T-helper 2 cell (primary cell): ENCODE measurements around the gene DENND1A.
"Not testable (repeated sequence)": the region's sequence is repeated elsewhere in the genome, so short reads cannot be mapped to it uniquely, and the experiment has no call there.

ENCODE experiments used
- DNase-seq, 5 experiments: peaks; one replicate each; pipeline versions ENCODE4 v3.0.0 to v3.0.0-alpha.2; 2012 to 2022

DENND1A gene

DNA sequence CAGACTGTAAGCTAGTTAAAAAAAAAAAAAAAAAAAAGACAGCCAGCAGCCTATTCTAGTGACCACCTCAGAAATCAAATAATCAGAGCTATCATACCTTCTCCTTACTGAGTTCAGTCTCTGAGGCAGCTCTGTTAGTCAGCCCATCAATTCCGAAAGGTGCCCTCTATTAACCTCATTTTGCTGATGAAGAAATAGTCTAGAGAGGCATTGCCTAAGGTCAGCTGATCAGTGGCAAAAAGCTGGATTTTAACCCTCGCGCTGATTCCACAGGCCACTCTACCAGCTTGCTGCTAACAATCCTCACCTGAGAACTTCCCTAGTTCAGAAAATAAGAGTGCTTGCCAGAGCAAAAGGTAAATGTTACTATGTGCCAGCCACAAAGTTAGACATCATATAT, 172.0 kb downstream of the DENND1A start:
- no peak for DNase-seq

DNA sequence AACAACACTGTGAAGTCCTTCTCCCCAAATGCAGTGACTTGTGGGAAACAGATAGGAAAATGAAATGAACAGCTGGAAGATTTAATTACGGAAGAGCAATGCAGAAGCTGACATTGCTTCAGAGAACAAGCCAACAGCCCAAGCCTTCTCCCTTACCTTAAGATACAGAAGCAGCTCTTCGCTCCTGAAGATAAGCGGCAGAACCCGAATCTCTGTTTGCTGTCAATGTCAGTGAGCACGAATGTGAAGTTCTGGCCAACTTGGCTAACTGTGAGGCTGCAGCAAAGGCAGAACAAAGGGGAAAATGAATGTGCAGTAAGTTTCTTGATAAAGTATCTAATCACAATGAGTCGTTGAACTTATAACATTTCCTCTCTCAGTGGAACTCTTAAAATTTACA, 172.4 kb downstream of the DENND1A start:
- no peak for DNase-seq

DNA sequence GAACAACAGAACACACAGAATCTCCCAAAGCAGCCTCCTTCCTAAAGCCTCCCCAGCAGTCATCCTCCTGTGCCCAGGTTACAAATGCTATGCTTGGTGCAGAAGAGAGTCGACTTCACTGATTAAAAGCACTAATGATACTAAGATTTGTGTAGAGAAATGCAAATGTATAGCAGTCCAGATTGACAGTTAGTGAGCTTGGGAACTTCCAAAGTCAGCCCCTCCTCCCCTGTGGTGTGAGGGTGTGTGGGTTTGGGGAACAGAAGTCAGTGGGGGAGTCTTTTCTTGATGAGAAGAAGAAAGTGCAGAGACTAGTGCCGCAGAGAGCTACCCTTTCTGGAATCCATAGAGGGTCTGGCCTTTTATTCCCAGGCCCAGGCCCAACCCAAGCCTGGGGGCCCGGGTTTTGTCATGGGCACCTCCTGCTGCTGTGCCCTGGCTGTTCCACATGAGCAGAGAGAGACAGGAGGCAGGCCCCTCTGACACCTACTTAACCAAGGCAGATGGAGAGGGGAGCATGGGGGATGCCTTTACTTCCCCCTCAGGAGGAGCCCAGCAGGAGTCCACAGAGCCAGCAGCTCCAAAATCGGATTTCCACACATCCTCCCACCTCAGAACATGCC, 173.3 kb downstream of the DENND1A start:
- DNase-seq = no peak

DNA sequence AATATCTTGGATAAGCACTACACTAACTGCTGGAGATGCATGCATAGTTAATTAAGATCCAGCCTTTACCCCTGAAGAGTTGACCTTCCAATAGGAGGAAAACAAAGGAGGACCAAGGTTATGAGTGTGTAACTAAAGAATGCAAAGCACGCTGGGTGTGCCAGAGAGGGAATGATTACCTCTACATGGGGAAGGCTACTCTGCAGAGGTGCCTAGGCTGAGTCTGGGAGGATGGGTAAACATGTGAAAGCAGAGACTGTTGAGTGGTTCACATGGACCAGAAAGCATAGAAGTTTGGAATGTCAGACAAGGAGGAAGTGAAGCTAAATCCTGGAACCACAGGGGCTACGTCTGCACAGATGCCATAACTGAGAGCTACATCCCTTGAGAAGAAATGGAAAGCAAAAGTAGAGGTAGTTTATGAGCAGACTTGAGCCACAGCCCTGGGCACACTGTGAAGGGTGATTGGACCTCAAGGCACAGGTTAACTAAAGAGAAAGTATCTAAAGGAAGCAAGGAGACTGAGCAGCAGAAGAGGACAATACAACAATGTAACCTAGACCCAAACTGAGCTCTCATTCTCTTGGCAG, 176.2 kb downstream of the DENND1A start:
- DNase-seq = no peak

DNA sequence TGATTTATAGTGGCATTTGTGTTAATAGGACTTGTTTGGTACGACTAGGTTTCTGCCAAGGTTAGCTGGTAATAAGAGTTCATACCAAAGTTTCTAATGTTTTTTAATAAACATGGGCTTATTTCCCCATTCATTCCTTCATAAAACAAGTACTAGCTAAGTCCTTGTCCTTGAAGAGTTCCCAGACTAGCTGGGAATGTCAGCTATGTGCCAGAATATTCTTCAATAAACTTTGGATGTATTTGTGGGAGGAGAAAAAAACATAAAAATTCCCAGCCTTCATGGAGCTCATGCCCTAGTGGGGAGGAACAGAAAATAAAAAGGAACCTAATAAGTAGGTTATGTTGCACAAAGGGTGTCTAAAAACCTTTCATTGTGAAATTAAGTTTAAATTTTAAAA, 176.9 kb downstream of the DENND1A start:
- DNase-seq = no peak

DNA sequence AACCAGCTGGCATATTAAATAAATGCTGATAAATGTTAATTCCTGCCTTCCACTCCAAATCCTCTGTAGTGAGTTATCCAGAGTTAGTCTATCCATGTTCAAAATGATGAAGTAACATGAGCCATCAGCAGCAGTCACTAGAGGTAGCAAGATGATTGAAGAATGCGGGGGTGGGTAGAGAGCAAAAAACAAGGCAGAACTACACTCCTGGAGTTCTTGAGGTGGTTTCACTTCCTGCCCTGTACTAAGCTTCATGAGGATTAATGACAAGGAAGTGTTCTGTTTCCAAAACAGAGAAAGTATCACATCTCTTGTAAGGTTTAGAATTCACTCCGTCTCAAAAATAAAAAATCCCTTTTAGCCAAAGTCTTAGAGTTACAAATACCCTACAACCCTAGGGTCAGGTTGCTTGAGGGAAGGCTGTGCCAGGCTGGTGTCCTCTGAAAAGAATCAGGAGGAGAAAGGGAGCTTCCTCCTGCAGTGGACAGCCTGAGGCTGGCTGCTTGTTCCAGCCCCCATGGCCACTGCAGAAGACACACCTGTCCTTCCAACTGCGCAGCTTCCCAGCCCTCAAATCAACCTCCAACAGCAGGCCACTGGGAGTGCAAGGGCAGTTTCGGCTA, 180.2 kb downstream of the DENND1A start:
- no peak for DNase-seq

DNA sequence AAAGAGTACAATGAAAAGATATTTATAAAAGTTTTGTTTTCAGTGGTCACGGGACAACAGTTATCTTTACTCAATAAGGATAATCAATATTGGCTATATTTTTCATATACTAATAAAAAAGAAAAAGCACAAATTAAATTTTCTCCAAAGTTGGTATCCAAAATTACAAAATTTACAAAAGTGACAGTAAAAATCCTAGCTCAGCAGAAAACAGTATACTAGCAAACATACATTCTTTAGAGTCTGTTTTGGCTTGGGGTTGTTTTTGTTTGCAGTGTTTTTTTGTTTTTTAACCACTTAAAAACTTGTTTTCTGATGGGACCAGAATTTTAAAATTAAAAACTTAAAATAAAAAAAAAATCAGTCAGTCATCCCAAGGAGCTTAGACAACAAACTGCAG, 183.2 kb downstream of the DENND1A start:
- no peak for DNase-seq

DNA sequence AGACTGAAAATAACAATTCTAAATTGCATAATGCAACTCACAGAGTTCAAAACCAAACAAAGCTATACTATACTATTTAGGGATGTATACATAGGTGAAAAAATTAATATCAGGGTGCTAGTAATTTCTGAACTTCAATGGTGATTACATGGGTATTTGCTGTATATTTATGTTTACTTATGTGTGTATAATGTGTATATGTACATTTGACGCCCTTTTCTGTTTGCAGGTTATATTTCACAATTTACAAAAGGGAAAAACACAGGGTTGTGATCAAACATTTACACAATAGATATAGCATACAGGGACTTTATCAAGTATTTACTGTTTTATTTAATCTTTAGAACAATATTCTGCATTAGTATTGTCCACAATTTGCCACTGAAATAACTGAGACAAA, 184.0 kb downstream of the DENND1A start:
- no peak for DNase-seq

DNA sequence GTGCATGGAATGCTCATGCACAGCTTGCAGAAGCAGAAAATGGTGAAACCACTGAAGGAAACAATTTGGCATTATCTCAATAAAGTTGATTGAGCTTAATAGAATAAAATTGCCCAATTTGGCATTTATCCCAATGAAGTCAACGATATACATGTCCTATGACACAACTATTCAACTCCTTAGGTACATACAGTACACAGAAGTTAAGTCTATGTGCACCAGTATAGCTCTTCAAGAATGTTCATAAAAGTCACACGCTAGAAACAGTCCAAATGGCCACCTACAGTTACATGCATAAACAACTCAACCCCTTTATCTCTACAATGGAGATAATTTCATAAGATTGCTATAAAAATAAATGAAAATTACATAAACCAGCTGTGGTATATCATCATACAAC, 184.5 kb downstream of the DENND1A start:
- no peak for DNase-seq

DNA sequence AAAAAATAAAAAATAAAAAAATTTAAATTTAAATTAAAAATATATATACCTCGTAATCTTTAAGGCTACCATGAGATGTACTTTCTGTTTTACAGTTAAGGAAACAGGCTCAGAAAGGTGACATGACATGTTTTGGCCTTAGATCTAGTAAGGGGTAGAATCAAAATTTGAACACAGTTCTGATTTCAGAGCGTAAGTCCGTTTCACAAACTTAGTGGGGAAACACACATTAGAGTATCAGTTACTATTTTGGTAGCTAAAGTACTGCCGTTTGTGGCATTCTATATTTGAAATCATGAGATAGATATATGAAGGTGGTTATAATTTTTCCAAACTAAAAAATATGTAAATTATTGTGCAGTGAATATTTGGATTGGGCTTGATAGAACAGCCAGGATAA, 186.2 kb downstream of the DENND1A start:
- no peak for DNase-seq

DNA sequence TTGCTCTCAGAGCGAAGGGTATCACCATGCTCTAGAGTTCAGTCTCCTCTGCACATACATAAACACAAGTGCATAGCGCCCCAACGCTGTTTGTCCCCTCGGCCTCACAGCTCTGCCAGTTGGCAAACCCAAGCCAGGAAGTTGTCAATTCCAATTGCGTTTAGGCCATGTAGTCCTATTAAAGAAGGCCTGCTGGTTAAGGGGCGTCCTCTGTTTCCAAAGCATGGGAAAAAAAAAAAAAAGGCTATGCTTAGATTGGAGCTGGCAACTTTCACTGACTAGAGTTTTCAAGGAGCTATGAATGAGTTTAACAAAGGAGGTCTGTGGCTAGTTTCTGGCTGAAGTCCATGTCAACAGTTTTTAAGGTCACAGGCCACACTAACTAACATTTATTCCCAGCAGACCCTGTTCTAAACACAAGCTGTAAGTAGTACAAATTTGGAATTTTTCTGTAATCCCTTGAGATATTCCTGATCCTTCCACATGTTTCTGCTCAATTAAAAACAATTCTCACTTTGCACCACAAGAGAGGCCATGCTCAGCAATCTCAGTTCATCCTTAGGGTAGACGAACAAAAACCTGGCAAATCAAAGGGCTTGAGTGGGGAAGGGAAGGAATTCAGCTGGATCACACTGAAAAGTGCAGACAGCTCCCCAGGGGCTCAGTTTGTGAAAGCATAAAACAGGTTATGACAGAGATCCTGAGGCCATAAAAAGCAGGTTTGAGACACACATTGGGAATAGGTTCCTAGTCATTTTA, 187.7 kb downstream of the DENND1A start:
- no peak for DNase-seq

DNA sequence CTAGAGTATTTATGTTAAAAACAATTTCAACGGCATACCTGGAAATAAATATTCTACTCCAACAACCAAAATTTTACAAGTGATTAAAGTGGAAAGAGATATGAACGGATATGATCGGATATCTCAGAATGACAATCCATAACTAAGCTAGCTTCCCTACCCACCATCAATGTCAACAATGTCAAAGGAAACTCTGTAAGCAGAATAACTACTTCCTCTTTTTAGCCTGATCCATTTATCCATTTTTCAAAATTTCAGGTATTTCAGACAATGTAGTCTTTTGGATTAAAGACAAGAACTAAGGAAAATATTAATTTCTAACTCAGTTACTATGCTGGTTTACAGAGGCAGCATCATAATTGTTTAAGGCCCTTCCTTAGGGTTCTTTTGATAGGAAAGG, 188.7 kb downstream of the DENND1A start:
- DNase-seq = no peak

DNA sequence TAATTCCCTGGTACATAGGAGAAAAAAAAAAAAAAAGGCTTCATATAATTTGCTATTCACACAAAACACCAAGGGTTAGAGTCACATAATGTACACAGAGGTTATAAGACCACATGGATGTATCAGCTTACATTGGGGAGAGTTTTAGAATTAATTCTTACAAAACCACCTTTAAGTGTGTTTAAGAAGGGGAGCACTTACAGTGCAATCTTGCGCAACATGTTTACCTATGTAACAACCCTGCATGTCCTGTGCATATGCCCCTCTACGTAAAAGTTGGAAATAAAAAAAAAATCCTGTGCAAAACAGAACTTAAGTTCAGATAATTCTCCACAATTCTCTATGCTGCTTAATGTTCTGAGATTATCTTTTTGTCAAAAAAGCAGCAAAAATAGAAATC, 190.0 kb downstream of the DENND1A start:
- DNase-seq = no peak

DNA sequence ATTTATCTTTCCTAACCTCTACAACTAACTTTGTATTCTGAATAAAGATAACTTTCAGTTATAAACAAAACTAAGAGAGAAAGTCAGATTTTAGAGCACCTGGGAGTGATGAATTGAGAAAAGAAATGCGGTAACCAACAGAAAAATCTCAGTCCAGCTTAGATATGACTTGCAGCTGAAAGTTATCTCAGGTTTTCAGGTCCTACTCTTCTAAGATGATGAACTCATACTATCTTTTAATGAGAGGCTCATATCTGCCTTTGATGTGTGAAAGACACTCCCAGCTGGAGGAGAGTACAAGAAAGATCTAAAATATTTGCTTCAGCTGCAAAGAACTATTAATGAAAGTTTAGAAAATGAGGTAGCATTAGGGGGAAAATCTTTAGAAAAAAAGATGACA, 190.5 kb downstream of the DENND1A start:
- no peak for DNase-seq

DNA sequence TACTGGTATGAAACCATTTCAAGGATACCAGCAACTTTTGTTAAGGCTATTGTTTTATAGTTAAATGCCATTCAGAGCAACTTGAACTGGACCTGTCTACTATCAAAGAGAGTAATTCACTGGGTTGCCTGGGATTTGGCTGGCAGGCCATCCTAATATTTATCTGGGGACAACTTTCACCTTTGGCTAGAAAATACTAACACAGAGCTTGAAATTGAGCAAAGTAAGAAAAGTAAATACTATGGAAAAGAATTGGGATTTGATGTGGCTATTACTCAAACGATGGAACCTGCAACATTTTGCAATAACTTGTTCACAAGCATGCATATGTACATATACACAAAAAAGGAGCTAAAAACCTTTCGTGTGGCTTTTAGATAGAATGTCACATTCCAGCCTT, 191.3 kb downstream of the DENND1A start:
- DNase-seq = no peak

DNA sequence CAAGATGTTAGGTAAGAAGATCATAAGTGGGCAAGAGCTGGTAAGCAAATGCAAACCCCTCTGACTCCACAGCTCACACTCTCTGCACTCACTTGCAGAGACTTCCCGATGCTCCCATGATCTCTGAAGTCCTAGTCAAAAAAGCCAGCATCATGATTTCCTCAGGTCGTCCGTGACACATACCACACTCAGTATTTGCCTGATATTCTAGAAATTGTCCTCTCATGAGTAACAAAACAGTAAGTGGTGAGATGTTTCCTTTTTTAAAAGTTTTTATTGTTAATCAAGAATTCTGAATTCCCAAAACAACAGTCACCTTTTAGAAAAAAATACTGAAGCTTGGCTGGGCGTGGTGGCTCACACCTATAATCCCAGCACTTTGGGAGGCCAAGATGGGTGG, 194.6 kb downstream of the DENND1A start:
- no peak for DNase-seq

DNA sequence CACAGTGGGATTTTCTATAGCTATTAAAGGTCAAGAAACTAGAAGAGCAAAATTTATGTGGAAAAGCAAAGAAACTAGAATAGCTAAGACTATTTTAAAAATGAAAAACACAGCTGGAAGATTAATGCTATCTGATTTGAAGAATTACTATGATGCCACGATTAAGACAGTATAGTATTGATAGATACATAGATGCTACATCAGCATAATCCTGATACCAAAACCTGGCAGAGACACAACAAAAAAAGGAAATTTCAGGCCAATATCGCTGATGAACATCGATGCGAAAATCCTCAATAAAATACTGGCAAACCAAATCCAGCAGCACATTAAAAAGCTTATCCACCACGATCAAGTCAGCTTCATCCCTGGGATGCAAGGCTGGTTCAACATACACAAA, 201.4 kb downstream of the DENND1A start:
- DNase-seq = not testable (repeated sequence)

DNA sequence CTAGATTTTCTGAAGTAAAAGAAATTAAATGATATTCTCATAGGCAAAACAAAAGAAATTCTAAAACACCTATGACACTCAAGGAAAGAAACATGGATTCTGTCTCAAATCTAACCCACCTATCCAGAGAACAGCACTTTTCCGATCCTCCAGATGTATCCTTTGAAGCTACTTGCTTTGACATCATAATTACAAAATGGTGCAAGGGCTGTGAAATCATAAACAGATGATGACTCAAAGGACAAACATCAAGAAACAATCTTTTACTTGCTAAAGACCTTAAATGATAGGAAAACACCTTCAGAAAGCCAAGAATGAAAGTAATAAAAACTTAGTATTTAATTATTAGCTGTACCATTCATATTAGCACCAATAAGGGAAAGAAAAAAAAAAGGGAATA, 202.6 kb downstream of the DENND1A start:
- no peak for DNase-seq

DNA sequence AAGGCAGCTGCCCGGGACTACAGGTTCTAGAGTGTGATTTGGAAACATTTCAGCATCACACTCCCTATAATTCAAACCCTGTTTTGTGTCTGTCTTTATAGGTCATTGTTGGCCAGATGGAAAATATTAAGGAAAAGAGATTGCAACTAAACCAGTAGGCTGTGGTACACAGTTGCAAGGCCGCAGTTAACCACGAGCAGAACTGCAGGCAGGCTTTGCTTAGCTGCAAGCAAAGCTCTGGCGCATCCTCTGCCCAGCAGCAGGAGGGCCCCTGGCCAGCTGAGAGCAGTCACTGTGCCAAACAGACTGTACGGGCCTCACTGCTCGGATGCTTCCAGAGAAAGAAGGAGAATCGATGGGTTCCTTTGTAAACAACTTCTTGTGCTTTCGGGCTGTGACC, 204.5 kb downstream of the DENND1A start:
- no peak for DNase-seq

DNA sequence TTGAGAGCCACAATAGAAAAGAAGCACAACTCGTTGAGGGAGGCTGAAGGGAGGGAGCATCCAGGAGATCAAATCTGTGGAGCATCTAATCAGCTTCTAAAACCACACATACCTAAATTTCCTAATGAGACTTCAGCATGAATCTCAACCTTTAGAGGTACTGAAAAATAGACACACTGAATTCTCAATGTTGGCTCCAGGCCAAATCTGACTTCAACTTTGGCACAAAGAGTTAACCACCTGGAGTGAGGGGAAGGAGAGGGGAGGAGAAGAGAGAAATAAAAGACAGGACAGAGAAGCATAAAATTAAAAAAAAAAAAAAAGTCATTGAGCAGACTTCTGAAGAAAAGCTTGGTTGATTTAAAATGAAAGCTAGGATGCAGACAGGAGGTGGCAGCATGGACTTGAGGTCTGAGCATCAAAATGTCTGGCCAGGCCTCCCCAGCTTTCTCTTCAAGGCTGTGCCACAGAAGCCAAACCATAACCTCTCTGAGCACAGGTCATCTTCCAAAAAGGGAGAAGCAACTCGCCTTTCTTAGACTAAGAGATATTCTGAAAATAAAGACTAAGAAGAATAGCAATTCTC, 205.6 kb downstream of the DENND1A start:
- DNase-seq = peak in 1 of 5 experiments; percentile 3

DNA sequence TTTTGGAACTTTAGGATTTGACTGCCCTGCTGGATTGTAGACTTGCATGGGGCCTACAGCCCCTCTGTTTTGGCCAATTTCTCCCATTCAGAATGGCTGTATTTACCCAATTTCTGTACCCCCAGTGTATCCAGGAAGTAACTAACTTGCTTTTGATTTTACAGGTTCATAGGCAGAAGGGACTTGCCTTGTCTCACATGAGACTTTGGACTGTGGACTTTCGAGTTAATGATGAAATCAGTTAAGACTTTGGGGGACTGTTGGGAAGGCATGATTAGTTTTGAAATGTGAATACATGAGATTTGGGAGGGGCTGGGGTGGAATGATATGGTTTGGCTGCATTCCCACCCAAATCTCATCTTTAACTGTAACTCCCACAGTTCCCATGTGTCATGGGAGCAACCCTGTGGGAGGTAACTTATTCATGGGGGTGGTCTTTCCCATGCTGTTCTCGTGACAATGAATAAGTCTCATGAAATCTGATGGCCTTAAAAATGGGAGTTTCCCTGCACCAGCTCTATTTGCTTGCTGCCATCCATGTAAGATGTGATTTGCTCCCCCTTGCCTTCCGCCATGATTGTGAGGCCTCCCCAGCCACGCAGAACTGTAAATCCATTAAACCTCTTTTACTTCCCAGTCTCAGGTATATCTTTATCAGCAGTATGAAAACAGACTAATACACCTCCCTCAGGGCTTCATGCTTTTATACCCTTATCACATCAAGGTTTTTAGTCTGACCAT, 206.6 kb downstream of the DENND1A start:
- DNase-seq = no peak

DNA sequence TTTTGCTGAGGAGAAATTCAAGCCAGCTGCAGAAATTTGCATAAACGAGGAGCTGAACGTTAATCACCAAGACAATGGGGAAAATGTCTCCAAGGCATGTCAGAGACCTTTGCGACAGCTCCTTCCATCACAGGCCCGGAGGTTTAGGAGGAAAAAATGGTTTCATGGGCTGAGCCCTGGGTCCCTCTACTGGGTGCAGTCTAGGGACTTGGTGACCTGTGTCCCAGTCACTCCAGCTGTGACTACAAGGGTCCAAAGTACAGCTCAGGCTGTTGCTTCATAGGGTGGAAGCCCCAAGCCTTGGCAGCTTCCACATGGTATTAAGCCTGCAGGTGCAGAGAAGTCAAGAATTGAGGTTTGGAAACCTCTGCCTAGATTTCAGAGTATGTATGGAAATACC, 207.5 kb downstream of the DENND1A start:
- DNase-seq = no peak

DNA sequence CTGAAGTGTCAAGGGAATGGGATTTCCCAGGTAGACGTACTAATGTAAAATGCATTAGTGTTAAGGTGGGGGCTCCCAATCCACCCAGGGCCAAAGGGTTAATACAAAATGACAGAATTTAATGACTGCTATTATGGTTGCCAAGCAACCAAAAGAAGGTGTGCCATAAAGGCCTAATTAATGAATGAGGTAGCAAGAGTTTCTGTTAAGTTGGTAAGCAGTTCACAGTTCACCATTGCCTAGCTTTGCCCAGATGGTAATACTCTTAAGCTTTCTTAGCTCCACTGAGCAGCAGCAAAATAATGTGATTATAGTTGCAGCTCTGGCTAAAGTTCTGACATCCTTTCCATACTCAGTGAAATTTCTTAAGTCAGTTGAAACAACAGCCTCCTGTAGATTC, 211.7 kb downstream of the DENND1A start:
- DNase-seq = no peak
